Ishikawa (cell line): ENCODE measurements around the gene REEP3.

ENCODE experiments used
- CEBPB ChIP-seq: IDR thresholded peaks from 2 replicates; pipeline ENCODE4 v1.6.1; 2012
- CREB1 ChIP-seq: IDR thresholded peaks from 2 replicates; pipeline ENCODE4 v1.6.1; 2012; ENCODE audit warnings: low read depth
- EGR1 ChIP-seq: IDR thresholded peaks from 2 replicates; pipeline ENCODE4 v1.6.1; 2012
- EP300 ChIP-seq: IDR thresholded peaks from 2 replicates; pipeline ENCODE4 v1.6.1; 2012; ENCODE audit warnings: borderline replicate concordance
- FOXM1 ChIP-seq: IDR thresholded peaks from 2 replicates; pipeline ENCODE4 v1.6.1; 2012; ENCODE audit warnings: low read depth, borderline replicate concordance
- NFIC ChIP-seq: IDR thresholded peaks from 2 replicates; pipeline ENCODE4 v1.6.1; 2012
- RAD21 ChIP-seq: IDR thresholded peaks from 2 replicates; pipeline ENCODE4 v1.6.1; 2012; ENCODE audit warnings: low read depth
- TAF1 ChIP-seq: IDR thresholded peaks from 2 replicates; pipeline ENCODE4 v1.6.1; 2012; ENCODE audit warnings: low read depth, mild to moderate bottlenecking
- TCF12 ChIP-seq: IDR thresholded peaks from 2 replicates; pipeline ENCODE4 v1.6.1; 2012; ENCODE audit warnings: low read depth
- TEAD4 ChIP-seq: IDR thresholded peaks from 2 replicates; pipeline ENCODE4 v1.6.1; 2012
- YY1 ChIP-seq: IDR thresholded peaks from 2 replicates; pipeline ENCODE4 v1.6.1; 2012; ENCODE audit warnings: low read depth
- ZBTB7A ChIP-seq: IDR thresholded peaks from 2 replicates; pipeline ENCODE4 v1.6.1; 2012; ENCODE audit warnings: low read depth
- TF ChIP-seq, protein P1 (sequence below): IDR thresholded peaks from 2 replicates; pipeline ENCODE4 v1.6.1; 2012
- TF ChIP-seq, protein P2 (sequence below): IDR thresholded peaks from 2 replicates; pipeline ENCODE4 v1.6.1; 2012
- TF ChIP-seq, protein P3 (sequence below): IDR thresholded peaks from 2 replicates; pipeline ENCODE4 v1.6.1; 2012; ENCODE audit warnings: low read depth, mild to moderate bottlenecking

REEP3 gene

DNA sequence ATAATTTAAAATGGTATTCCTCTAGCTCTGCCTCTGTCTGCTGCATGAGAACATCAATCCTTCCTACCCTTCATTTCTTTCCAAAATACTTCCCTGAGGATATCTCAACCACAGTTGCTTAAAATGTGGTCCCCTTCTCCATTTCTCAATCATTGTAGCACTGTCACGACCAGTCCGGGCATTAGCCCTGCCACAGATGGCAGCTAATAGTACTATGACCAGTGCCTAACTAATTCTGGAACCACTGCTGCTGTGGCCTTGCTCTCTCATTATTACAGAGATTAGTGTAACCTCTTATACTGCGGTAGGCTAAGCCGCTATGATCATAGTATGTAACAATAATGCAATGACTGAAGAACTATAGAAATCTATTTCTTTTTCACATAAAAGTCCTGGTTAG, 66.0 kb downstream of the REEP3 start:
- TF ChIP-seq EP300: no peak
- TF ChIP-seq, protein P1, sequence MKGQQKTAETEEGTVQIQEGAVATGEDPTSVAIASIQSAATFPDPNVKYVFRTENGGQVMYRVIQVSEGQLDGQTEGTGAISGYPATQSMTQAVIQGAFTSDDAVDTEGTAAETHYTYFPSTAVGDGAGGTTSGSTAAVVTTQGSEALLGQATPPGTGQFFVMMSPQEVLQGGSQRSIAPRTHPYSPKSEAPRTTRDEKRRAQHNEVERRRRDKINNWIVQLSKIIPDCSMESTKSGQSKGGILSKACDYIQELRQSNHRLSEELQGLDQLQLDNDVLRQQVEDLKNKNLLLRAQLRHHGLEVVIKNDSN: no peak
- TF ChIP-seq CREB1: no peak
- no peak for TF ChIP-seq EGR1
- TF ChIP-seq RAD21: no peak
- no peak for TF ChIP-seq CEBPB
- no peak for TF ChIP-seq TEAD4
- TF ChIP-seq, protein P2, sequence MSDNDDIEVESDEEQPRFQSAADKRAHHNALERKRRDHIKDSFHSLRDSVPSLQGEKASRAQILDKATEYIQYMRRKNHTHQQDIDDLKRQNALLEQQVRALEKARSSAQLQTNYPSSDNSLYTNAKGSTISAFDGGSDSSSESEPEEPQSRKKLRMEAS: no peak
- no peak for TF ChIP-seq TAF1
- no peak for TF ChIP-seq TCF12
- TF ChIP-seq YY1: no peak
- no peak for TF ChIP-seq NFIC

DNA sequence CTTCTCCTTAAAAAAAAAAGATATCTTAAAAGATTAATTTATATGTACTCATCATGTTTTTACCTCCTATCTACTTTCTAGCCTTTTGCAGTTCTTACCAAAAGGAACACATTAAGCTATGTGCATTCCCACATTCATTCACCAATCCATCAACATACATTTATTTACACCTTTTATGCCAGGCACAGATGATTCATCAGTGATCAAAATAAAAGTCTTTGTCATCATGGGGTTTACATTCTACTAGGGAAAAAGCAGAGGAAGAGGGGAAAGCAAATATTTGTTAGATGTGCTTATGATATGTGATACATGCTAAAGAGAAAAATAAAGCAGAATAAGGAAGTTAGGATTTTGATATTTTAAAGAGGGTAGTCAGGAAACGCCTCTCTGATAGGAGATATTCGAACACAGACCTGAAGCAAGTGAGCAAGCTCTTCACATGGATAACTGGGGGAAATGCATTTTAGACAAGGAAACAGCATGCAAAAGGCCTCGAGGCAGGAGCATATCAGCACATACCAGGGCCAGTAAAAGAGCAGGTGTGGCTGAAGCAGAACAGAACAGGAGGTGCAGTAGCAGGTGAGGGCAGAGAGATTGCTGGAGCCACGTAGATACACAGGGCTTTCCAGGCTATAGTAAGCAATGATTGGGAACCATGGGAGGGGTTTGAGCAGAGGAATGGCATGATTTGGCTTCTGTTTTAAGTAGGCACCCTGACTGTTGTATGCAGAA, 67.4 kb downstream of the REEP3 start:
- no peak for TF ChIP-seq EP300
- no peak for TF ChIP-seq EGR1
- no peak for TF ChIP-seq TEAD4
- TF ChIP-seq, protein P2: no peak
- no peak for TF ChIP-seq NFIC
- no peak for TF ChIP-seq ZBTB7A
- no peak for TF ChIP-seq TCF12
- no peak for TF ChIP-seq CREB1

DNA sequence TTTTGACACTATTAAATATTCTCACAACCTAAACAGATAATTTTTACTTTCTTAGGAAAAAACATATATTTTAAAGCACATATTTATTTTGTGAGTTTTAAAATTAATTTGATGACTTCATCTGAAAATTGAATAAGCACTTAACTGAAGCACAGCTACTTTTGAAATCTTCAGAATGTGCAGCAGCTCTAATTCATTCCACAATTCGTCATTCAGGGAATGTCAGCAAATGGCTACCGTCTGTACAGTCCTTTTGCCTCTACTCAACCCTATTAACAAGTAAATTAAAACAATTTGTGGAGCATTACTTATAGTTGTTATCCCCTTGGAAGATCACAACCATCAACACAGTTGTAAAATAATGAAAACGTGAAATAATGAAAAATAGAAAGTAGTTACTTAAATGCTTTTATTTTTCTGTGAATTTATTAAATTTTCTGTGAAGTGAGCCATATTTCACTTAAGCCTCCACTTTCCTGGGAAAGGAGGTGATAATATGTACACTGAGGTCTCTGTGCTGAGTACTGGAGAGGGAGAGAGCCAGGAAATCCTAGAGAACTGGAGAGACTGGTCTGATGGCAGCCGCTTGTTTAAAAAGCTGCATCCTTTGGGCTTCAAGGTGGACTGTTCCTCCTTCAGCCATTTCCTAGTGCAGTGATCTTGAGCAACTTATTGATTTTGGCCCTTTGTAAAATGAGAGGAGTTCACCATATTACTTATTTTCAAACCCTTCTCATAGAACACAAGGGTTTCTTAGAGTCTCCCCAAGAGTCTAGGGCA, 70.6 kb downstream of the REEP3 start:
- TF ChIP-seq TAF1 (no peak), TCF12 (no peak), CREB1 (no peak), RAD21 (no peak), NFIC (no peak), EGR1 (no peak)

DNA sequence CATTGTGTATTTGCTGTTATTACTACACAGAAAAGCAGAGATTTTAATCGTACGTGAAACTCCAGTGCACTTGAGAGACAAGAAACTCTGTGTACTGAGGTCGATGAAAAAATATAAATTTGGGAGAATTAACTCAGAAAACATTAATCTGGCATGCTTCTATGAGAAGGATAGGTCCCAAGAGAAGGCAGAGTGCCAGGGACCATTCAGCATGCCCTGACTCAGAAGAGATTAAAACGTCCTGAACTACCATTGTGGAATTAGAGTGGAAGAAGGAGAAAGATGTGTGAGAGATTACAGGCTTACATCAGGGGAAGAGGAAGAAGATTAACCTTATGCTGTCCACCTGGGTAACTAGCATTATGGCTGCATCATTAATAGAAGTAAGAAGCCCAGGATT, 72.4 kb downstream of the REEP3 start:
- TF ChIP-seq NFIC (no peak), RAD21 (no peak), EP300 (no peak), TEAD4 (no peak), YY1 (no peak), FOXM1 (no peak)
- TF ChIP-seq, protein P1: no peak
- TF ChIP-seq, protein P3, sequence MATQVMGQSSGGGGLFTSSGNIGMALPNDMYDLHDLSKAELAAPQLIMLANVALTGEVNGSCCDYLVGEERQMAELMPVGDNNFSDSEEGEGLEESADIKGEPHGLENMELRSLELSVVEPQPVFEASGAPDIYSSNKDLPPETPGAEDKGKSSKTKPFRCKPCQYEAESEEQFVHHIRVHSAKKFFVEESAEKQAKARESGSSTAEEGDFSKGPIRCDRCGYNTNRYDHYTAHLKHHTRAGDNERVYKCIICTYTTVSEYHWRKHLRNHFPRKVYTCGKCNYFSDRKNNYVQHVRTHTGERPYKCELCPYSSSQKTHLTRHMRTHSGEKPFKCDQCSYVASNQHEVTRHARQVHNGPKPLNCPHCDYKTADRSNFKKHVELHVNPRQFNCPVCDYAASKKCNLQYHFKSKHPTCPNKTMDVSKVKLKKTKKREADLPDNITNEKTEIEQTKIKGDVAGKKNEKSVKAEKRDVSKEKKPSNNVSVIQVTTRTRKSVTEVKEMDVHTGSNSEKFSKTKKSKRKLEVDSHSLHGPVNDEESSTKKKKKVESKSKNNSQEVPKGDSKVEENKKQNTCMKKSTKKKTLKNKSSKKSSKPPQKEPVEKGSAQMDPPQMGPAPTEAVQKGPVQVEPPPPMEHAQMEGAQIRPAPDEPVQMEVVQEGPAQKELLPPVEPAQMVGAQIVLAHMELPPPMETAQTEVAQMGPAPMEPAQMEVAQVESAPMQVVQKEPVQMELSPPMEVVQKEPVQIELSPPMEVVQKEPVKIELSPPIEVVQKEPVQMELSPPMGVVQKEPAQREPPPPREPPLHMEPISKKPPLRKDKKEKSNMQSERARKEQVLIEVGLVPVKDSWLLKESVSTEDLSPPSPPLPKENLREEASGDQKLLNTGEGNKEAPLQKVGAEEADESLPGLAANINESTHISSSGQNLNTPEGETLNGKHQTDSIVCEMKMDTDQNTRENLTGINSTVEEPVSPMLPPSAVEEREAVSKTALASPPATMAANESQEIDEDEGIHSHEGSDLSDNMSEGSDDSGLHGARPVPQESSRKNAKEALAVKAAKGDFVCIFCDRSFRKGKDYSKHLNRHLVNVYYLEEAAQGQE: no peak
- TF ChIP-seq, protein P2: no peak

DNA sequence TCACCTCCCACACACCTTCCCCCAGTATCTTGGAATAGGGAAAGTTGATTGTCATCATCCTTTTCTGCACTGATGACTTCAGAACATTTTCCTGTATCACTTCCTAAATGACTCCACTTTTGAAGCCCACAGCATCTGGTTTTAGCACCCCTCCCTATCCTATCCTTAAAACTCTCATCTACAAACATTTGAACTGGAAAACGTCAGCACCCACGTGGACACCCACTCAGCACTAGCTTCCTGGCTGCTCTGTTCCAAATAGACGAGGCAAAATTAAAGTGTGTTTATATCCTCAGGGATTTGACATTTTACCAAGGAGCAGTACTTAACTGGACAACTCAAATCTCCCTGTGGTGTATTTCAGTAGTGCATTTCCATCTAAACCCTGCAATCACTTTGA, 73.9 kb downstream of the REEP3 start:
- no peak for TF ChIP-seq YY1
- no peak for TF ChIP-seq RAD21
- no peak for TF ChIP-seq EGR1
- TF ChIP-seq, protein P1: no peak
- TF ChIP-seq ZBTB7A: no peak
- no peak for TF ChIP-seq TEAD4
- TF ChIP-seq NFIC: no peak
- no peak for TF ChIP-seq EP300
- TF ChIP-seq, protein P3: no peak
